NCI-H1694 (cell line): ENCODE results near the gene EYA3.
"Not testable (repeated sequence)": the region's sequence is repeated elsewhere in the genome, so short reads cannot be mapped to it uniquely, and the experiment has no call there.

Experiments
- DNase-seq: peaks from one replicate; lab custom pipeline; 2025; lab: John Stamatoyannopoulos, UW

EYA3 gene

DNA sequence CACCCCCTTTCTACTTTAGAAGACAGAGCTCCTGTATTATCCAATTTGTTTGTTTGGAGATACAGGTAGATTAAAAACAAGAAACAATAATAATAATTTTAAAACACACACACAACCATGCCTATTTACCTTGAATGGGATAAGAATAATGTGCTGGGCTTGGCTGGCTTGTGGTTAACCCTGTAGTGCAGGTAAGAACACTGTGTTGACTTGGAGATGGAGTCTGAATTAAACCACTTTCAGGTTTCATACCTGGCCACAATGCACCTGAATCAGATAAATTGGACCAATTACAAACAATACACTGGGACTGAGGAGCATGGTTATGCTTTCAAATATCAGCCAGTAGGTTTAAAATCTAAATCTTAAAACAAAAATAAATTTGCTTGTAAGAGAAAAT, 60.8 kb downstream of the EYA3 start:
- no peak for DNase-seq

DNA sequence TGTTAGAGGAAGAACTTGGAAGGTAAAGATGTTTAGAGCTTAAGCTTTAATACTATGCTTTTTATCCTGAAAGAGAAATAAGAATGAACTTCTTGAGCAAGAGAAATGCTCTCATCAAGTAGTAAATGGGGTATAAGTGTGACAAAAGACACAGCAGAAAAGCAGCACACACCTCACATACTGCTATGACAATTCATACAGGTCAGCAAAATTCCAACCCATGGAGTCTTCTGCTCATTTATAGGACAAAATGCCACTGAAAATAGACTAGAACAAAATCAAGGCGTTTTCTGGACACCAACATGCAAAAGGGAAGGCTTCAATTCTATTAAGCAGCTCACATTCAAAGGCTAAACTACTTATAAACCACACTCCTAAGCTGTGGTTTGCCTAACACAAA, 61.2 kb downstream of the EYA3 start:
- no peak for DNase-seq

DNA sequence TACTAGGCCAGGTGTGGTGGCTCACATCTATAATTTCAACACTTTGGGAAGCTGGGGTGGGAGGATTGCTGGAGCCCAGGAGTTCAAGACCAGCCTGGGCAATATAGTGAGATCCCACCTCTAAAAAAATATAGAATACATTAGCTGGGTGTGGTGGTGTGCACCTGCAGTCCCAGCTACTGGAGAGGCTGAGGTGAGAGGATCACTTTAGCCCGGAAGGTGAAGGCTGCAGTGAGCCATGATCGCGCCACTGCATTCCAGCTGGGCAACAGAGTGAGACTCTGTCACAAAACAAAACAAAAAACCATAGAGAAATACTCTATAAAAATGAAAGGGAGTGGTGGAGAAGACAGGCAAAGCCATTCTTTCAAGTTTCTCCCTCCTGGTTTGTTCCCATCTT, 62.1 kb downstream of the EYA3 start:
- DNase-seq, result no peak

DNA sequence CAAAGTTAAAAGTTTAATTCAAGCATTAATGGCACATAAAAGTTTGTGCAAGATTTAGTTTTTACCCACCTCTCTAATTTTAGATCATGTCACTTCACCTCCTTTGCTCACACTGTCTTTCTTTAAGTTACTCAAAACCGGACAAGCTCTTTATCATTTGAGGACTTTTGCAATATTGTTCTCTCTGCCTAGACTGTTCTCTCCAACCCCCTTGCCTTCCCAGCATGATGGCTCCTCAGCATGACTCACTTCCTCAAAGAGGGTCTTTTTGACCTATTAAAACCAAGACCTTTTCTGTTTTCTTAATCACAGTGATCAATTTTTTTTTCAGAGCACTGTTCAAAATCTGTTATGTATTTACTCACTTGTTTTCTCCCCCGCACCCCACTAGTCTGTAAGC, 67.3 kb downstream of the EYA3 start:
- no peak for DNase-seq

DNA sequence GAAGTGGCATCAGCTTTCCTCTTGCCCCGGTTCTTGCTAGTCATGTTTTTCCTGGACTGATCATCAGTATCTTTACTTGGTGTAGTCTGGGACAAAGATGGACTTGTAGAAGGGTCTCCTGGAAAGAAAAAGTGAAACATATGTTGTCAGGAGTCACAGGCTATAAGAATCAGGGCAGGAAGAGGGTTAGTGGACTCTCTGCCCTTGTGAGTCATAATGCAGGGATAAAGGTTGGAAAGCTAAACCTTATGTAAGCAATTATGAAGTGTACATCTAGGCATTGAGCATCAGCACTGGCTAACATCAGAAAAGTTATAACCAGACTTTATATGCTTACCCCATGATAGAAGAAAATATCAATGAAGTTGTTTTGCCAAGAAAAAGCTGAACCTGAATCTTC, 77.4 kb downstream of the EYA3 start:
- no peak for DNase-seq

DNA sequence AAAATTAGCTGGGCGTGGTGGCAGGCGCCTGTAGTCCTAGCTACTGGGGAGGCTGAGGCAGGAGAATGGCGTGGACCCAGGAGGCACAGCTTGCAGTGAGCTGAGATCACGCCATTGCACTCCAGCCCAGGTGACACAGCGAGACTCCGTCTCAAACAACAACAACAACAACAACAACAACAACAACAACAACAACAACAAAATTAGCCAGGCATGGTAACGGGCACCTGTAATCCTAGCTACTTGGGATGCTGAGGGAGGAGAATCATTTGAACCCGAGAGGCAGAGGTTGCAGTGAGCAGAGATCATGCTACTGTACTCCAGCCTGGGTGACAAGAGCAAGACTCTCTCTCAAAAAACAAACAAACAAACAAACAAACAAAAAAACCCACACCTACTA, 85.3 kb downstream of the EYA3 start:
- not testable (repeated sequence) for DNase-seq

DNA sequence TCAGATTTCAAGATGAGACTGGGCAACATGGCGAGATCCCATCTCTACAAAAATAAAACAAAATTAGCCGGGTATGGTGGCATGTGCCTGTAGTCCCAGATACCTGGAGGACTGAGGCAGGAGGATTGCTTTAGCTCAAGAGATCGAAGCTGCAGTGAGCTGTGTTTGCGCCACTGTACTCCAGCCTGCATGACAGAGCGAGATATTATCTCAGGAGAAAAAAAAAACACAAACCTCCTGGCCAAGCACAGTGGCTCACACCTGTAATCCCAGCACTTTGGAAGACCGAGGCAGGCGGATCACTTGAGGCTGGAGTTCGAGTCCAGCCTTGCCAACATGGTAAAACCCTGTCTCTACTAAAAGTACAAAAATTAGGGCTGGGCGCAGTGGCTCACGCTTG, 85.8 kb downstream of the EYA3 start:
- DNase-seq, result no peak

DNA sequence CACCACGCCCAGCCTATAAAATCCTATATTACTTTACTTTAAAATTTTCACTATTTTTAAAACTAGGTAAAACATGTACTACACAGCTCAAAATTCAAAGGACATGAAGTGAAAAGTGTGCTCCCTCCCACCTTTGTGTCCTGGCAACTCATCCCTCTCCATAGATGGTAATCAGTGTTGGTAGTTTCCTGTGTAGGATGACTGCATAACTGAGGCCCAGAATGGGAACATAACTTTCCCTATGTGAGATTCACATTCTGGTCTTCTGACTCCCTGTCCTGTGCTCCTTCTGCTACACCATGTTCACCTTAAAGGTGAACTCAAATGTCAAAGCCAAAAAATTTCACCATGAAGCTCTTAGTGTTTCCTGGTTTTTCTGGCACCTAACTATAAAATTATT, 89.4 kb downstream of the EYA3 start:
- no peak for DNase-seq

DNA sequence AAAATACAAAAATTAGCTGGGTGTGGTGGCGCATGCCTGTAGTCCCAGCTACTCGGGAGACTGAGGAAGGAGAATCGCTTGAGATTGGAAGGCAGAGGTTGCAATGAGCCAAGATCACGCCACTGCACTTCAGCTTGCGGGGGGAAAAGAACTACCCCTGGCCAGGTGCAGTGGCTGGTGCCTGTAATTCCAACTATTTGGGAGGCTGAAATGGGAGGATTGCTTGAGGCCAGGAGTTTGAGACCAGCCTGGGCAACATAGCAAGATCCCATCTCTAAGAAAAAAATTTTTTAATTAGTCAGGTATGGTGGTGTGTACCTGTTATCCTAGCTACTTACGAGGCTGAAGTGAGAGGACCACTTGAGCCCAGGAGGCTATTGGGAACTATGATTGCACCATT, 93.9 kb downstream of the EYA3 start:
- DNase-seq, result not testable (repeated sequence)

DNA sequence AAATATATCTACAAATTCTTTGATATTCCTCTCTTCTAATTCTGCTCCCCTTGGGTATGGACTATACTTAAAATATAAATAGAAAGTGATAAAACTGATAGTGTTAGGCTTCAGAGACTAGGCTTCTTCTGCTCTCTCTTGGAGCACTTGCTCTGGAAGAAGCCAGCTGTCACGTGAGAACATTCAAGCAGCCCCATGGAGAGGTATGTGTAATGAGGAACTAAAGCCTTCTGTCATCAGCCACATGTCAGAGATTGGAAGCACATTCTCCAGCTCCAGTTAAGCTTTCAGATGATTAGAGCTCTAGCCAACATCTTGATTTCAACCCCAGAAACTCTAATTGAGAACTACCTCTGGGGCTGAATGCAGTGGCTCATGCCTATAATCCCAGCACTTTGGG, 94.3 kb downstream of the EYA3 start:
- DNase-seq, result no peak

DNA sequence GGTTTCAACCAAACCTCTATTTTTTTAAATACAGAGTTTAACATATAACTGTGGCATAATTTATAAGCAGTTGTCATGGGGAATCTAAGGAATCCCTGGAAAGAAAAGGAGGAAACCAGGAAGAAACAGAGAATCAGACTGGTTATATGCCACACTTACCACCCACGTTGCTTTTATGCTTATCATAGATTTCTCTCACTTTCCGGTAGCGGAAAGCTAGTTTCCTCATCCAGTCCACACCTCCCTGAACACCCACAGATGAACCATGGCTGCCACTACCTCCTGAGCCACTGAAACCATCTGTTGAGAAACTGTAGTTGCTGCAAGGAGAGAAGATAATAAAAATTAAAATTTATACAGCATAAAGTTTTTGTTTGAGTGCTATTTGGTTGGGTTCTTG, 95.2 kb downstream of the EYA3 start:
- DNase-seq, result no peak

DNA sequence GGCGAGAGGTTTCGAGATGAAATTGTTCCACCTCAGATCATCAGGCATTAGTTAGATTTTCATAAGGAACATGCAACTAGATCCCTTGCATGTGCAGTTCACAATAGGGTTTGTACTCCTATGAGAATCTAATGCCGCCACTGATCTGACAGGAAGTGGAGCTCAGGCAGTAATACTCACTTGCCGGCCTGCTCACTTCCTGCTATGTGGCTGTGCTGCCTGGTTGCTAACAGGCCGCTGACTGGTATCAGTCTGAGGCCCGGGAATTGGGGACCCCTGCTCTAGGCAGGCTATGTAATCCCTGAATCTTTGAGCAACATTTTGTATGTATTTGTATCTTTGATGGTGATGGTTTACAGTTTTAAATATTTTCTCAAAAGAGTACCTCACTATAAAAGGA, 96.1 kb downstream of the EYA3 start:
- no peak for DNase-seq

DNA sequence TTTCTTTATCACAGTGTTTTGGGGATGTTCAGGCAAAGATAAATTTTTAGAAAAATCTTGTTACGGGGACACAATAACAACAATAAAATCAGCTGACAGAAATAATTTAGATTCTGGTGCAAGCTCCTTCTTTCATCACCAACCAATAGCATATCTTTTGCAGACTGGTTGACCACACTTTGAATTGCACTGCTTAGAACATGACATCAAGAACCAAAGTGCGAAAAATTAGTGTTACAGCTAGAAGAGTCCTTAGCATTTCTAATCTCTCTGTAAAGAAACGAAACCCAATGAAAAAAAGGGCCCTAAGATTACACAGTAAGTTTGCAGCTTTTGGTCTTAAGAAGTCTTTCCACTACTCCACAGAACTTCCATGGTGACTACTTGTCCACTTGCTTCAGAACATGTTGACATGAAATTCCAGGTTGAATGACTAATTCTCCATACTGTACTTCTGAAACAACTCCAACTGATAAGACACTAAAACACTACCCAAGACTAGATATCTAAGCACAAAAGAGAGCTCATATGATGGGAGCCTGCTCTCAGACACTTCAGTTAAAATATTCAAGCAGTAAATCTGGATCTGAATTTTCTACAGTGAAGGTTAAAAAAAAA, 97.4 kb downstream of the EYA3 start:
- DNase-seq, result no peak

DNA sequence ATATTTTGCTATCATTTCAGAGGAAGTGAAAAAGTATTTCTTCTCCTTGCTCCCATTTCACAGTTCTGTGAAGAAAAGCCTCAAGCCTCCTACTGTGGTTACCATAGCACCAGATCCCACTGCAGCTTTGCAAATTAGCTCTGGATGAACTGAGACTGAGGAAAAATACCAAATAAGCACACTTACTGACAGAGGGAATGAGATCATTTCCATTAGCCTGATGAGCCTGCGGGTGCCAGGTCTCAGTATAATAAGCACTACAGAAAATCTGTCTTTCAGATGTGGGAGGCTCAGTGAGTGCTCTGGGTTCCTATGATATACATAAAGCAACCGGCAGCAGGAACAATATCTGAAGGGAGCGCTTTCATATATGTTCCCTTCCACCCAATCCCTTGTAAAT, 107.3 kb downstream of the EYA3 start:
- no peak for DNase-seq

DNA sequence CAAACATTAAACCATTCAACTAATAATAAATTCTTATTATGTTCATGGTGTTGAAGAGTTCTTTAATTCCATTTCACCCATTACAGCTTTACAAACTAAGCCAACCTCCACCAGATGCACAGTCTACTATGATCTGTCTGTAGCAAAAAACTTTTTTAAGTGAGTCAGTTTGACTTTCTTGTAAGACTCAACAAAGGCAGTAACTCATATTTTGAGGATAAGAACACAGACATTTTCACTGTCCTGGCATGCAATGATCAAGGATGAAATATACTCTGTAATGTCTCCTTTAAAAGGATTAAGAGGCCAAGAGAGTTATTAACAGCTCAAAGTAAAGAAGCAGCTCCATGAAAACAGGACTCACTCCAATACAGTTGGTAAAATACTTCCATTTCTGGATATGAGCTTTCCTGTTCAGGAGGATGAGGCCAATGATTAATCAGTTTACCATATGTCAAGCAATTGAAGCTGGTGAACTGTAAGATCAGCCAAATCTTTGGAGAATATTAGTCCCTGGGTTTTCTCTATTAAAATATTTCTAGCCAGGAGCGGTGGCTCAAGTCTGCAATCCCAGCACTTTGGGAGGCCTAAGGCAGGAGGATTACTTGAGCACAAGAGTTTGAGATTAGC, 108.1 kb downstream of the EYA3 start:
- no peak for DNase-seq

DNA sequence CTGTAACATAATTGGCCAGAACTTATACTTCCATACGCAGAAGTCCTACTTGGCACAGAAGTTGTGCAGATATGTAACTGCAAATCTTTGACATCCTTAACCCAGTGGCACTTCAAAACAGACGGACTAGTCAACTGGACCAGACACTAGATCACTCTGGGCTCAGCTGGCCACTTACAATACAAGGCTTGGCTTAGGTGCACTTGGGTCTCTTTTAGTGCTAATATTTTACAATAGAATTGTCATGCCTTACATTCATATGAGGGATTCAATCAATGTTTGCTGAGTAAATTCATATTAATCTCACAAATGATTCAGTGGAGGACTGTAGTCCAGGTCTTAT, 108.6 kb downstream of the EYA3 start:
- DNase-seq, result no peak

DNA sequence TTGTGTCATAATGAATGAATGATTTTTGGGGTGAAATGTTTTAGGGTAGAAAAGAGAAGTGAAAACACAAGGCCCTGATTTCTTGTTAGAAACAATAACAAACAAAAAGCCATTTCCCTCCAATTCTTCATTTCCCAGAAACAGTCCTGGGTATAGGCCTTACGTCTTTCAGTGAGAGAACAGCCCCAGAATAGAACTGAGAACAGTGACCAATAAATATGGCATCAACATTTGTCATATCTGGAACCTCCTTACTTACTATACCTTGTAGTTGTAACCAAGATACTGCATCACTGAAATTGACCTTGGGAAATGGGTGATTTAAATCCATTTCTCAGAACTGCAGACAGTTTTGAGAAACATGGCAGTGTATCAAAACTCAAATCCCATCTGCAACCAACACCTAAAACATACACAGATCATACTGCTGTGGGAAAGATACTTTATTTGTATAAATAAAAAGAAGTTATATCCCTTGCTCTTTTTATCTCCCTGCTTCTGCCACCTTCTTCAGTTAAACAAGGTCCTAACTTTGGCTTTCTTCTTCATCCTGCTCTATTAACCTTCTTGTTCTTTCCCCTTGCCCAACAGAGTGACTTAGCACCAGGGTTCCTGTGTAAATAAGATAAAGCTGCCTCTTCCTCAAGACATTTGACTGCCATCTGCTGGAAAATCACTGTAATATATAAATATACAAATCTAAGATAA, 109.1 kb downstream of the EYA3 start:
- DNase-seq, result no peak

DNA sequence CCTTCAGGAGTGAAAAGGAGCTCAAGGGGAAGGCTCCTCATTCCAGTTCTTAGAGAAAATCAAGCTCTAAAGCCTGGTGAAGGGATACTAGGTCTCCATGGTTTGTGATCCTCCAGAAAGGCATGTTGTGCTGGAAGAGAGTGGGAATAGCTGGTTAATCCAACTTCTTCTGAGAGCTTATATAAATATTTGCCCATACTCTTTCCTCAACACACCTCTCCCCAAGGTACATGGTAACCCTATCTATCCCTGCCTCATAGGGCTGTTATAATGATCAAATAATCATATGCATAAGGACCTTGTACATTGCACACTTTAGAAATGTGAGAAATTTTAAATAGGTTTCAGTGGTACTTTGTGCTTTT, 114.0 kb downstream of the EYA3 start:
- no peak for DNase-seq

DNA sequence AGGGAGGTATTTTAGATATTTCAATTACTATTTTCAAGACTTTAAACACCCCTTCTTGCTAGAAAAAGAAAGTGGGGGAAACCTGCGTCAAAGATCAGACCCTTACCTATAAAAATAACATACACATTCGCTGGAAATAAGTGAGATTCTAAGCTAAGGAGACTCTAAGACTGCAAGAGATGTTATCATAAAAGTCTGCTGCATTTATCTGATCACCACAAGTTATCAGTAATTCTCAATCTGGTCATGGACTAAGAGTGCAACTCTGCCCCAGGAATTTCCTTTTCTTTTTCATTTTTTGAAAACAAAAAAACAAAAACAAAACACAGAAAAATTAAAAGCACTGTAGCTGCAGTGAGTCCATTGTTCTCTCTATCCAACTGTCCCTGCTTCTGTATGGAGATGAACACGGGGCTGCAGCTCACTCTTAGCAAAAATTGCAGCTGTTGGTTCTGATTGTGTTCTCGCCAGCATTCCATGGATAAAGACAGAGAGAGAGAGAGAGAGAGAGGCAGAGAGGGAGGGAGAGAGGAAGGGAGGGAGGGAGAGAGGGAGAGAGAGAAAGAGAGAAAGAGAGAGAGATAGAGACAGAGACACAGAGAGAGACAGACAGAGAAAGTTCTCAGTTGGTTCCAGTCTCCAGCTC, 114.5 kb downstream of the EYA3 start:
- no peak for DNase-seq

DNA sequence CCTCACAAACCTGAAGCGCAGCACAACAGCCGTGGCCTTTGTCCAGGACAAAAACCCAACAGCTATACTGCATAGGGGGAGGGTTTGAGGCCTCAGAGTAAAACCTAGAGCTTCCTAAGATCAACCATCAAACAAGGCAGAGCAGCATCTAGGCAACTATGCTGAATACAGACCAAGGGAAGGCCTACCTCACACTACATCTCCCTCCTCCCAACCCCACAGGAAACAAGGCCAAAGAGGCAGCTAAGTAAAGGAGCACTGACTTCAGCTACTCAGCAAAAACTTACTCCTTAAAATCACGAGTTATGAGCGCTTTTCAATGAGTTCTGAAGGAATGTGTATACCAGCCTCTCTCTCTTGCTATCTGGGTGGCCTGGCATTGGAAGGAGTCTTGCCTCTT, 116.3 kb downstream of the EYA3 start:
- DNase-seq, result no peak

DNA sequence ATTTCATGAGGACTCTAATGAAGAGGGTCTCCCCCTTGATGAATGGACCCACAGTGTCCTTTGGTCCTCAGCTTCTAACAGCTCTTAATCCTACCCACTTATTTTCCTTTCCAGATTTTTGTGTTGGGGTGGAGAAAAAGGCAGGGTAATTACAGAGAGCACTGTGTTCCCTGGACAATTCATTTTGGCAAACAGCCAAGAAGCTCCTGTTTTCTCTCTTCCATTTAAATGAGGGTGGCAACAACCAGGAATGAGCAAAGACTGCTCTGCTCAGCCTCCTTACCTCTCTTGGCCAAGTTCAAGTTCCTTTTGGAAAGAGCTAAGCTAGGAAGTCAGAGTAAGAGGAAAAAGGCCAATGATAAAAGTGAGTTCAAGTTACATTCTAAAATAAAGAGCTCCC, 116.7 kb downstream of the EYA3 start:
- DNase-seq, result no peak

DNA sequence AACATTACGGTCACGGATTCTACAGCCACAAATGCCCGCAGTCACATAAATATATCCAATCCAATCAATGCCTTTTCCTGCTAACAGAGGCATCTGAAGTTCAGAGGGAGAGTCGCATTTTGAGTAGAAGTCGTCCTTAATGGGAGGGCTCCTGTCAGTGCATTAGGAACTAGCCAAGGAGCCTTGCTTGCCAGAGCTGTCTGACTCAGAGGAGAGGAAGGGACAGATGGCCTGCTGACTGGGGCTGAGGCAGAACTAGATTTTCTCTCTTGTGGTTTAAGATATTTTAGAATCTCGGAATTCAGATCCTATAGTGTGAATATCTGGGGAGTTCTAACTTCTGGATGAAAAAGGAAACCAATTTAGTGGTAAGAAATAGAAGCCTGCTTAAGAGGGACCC, 118.0 kb downstream of the EYA3 start:
- DNase-seq, result no peak

DNA sequence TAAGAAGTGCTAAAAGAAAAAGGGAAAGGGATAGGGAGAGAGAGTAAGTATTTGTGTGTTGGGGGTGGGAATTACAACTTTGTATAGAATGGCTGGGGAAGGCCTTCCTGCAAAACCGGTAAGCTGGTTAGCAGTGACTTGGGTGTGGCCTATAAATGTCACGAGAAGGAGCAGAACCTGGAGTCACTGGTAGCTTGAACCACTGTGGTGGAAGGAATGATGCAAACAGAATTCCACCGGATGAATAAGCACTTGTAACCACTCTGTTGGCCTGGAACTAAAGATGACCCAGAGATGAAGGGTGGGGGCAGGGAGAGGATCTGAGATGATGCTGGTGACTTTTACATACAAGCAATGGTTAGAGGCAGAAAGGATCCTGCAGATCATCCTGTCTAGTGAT, 119.7 kb downstream of the EYA3 start:
- no peak for DNase-seq
